Neuron (in vitro differentiated cells): ENCODE data around the gene RNPS1.

ENCODE experiments used
- H2AFZ ChIP-seq: one replicate; pipeline ENCODE4 v1.6.1; 2013; ENCODE audit warnings: low read depth, mild to moderate bottlenecking, inconsistent platforms, low read length, moderate library complexity
- H3K27me3 ChIP-seq: one replicate; pipeline ENCODE4 v1.6.1; 2013; ENCODE audit warnings: low read length; ENCODE audit not compliant: insufficient read depth
- H3K36me3 ChIP-seq: one replicate; pipeline ENCODE4 v1.6.1; 2013; ENCODE audit warnings: low read length; ENCODE audit not compliant: insufficient read depth
- H3K4me1 ChIP-seq: one replicate; pipeline ENCODE4 v1.6.1; 2013; ENCODE audit warnings: low read length; ENCODE audit not compliant: insufficient read depth
- H3K4me3 ChIP-seq: 2 replicates; pipeline ENCODE4 v1.5.1; 2013; ENCODE audit warnings: mild to moderate bottlenecking, low read length, moderate library complexity
- H3K9me3 ChIP-seq: one replicate; pipeline ENCODE4 v1.6.1; 2013; ENCODE audit warnings: low read length

The RNPS1 gene

GRCh38 chr16:2267913-2268666 is at the start of gene RNPS1:
Gene RNPS1 (minus strand): TSS chr16:2268126. CDS start chr16:2264643, 3,483 bp downstream.
- peak within 1 kb of the TSS; percentile 72 for H3K4me3 ChIP-seq
- H2AFZ ChIP-seq: peak within 1 kb of the TSS; percentile 81
- H3K9me3 ChIP-seq: no peaks in the 10 kb centered on the region
- H3K36me3 ChIP-seq: peaks cover 26% of the 10 kb centered on the region
- H3K4me1 ChIP-seq: peaks cover 18% of the 10 kb centered on the region
- H3K27me3 ChIP-seq: no peaks in the 10 kb centered on the region

- Histone ChIP-seq H3K36me3 (peaks cover 15% of the 10 kb centered on the region), H3K9me3 (no peaks in the 10 kb centered on the region), H3K4me3 (no peak overlapping the region), H2AFZ (no peak overlapping the region), H3K27me3 (no peaks in the 10 kb centered on the region), H3K4me1 (no peaks in the 10 kb centered on the region)
Observed at GRCh38 chr16:2317231-2318020, 49.5 kb upstream of the RNPS1 start.

DNA sequence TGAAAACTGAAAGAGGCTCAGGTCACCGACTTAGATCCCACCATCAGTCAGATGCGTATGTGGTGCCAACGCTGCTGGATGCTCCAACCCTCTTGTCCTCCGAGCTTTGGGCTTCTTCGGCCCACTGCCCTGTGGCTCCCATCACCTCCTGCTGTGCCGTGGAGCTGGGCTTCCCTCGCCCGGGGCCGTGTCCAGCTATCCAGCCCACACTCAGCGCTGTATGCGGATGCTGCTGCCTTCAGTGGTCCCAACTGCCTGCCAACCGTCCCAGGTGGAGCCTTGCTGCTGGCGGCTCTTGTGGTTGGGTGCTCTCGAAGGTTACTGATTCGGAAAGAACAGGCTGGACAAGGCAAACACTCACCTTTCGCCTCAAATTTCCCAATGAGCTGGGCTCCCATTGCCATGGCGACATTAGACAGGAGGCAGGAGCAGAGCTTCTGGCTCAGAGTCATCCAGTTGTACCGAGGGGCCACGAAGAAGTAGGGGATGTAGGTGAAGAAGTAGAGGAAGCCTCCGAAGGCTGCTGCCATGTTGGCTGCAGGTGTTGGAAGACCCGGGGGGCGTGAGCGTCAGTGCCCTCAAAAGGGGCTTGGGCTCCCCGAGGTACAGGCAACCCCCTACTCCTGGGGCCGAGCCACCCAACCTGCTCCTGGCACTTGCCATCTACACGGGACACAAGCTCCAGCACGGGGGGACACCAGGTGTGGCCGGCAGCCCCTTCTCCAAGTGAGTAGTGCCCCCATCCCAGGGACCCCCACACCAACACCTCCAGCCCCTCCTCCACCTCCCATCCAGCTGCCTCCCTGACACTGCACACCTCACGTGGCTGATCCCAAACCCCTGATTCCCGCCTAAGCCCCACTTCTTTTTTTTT is 40.4 kb upstream of the RNPS1 start:
- Histone ChIP-seq H3K9me3 (no peaks in the 10 kb centered on the region), H3K4me1 (no peaks in the 10 kb centered on the region), H2AFZ (no peak overlapping the region), H3K36me3 (peaks cover 9% of the 10 kb centered on the region), H3K27me3 (no peaks in the 10 kb centered on the region), H3K4me3 (no peak overlapping the region)

DNA sequence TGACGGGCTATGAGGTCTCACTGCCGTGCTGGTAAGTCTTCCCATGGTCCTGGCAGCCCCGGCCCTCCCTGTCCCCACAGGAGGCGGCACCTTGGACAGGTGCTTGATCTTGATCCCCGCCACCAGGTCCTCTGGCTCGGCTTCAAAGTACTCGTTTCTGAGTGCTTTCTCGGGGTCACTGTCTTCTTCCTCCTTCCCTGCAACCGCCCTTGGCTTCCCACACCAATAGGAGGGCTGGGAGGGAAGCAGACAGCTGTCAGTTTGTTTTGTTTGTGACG is 31.9 kb upstream of the RNPS1 start:
- Histone ChIP-seq H3K4me3 (no peak overlapping the region), H2AFZ (no peak overlapping the region)

DNA sequence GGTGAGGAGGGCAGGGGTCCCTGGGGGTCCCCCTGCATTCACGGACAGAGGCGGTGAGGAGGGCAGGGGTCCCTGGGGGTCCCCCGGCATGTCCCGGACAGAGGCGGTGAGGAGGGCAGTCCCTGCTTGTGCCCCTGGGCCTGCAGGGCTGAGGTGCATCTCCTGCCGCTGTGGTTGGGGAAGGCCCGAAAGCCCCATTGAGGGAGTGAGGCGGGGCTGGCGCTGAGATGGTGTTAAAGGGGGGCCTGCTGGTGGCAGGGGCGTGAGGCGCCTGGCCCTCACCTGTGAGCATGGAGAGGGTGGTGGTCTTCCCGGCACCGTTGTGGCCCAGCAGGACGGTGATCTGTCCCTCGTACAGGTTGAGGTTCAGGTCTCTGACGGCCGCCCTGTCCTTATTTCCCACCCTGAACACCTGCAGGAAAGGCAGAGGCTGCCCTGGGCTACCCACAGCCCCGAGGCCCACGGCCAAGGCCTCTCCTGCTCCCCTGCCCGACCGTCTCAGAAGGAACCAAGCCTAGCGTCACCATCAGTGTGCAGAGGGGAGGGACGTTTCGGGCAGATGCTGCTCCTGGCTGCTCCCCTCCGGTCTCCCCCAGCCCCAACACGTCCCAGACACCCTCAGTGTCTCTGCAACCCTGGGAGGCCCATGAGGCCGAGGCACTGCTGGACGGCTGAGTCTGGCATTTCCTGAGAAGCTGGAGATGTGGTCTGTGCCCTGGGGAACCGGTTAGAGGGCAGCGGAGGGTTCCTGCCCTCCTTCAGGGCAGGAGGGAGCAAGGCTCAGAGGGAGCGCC is 31.4 kb upstream of the RNPS1 start:
- no peaks in the 10 kb centered on the region for H3K27me3 ChIP-seq
- no peak overlapping the region for H3K4me3 ChIP-seq
- H3K9me3 ChIP-seq: no peaks in the 10 kb centered on the region
- H3K36me3 ChIP-seq: peaks cover 23% of the 10 kb centered on the region
- no peaks in the 10 kb centered on the region for H3K4me1 ChIP-seq
- no peak overlapping the region for H2AFZ ChIP-seq

More for the DNA sequence above, 31.9 kb upstream of the RNPS1 start:
- Histone ChIP-seq H3K27me3 (no peaks in the 10 kb centered on the region), H3K9me3 (no peaks in the 10 kb centered on the region), H3K36me3 (peaks cover 23% of the 10 kb centered on the region), H3K4me1 (no peaks in the 10 kb centered on the region)

GRCh38 chr16:2298621-2299020 is 30.7 kb upstream of the RNPS1 start:
- peaks cover 20% of the 10 kb centered on the region for H3K36me3 ChIP-seq

DNA sequence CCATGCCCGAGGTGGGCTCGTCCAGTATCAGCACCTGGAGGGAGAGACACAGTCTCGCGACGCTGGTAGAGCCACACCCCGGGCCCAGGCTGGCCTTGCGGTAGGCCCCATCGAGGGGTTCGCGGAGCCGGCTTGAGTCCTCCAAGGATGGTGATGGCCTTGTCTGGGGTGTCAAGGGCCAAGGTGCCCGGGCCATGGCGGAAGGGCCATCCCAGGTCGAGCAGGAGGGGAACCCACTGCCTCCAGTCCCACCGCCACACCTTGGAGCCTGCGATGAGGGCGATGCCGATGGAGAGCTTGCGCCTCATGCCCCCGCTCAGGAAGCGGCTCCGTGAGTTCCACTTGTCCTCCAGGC is 29.6 kb upstream of the RNPS1 start:
- H3K9me3 ChIP-seq: no peaks in the 10 kb centered on the region
- no peak overlapping the region for H2AFZ ChIP-seq
- H3K27me3 ChIP-seq: no peaks in the 10 kb centered on the region
- H3K36me3 ChIP-seq: peaks cover 20% of the 10 kb centered on the region
- H3K4me3 ChIP-seq: no peak overlapping the region
- no peaks in the 10 kb centered on the region for H3K4me1 ChIP-seq

More at GRCh38 chr16:2298621-2299020, 30.7 kb upstream of the RNPS1 start:
- H3K27me3 ChIP-seq: no peaks in the 10 kb centered on the region
- no peaks in the 10 kb centered on the region for H3K9me3 ChIP-seq
- H3K4me1 ChIP-seq: no peaks in the 10 kb centered on the region
- no peak overlapping the region for H3K4me3 ChIP-seq
- no peak overlapping the region for H2AFZ ChIP-seq

DNA sequence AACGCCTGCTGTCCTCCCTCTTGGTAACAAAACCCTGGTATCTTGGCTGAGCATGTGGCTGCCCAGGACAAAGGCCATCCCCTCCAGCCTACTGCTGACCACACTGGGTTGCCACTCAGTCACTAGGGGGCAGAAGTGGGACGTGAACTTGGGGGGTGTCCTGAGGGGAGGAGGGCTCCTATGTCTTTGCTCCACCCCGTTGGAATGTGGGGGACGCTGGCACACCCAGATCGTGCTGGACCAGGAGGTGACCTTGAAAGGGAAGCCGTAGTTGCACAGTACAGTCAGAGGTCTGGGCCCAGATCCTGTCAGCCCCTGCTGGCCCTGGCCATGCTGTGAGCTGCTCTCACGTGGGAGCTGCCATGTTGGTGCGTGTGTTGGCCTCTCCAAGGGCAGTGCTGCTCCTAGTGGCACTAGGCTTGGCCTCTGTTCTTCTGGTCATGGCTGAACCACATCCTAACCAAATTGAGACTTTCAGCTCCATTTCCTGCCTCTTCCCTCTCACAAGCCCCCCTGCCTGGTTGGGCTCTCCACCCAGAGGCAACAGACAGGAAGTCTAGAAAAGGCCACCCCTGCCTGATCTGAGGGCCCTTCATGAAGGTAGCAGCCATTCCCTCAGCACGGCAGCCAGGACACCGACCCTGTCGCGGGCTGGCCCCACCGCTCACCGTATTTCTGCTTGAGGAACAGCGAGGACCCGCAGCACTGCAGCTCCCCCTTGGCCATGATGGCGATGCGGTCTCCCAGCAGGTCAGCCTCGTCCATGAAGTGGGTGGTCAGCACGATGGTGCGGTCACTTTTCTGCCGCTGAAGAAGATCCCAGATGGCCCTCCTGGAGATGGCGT is 29.0 kb upstream of the RNPS1 start:
- peaks cover 20% of the 10 kb centered on the region for H3K36me3 ChIP-seq

GRCh38 chr16:2295056-2295798 is 27.3 kb upstream of the RNPS1 start:
- Histone ChIP-seq H3K9me3 (no peaks in the 10 kb centered on the region), H2AFZ (no peak overlapping the region), H3K36me3 (peaks cover 24% of the 10 kb centered on the region), H3K27me3 (no peaks in the 10 kb centered on the region), H3K4me1 (no peaks in the 10 kb centered on the region), H3K4me3 (no peak overlapping the region)

More for the DNA sequence above, 29.0 kb upstream of the RNPS1 start:
- Histone ChIP-seq H2AFZ (no peak overlapping the region), H3K4me1 (no peaks in the 10 kb centered on the region), H3K4me3 (no peak overlapping the region), H3K27me3 (no peaks in the 10 kb centered on the region), H3K9me3 (no peaks in the 10 kb centered on the region)

GRCh38 chr16:2292221-2292620 is 24.3 kb upstream of the RNPS1 start:
- Histone ChIP-seq H3K27me3 (no peaks in the 10 kb centered on the region), H3K9me3 (no peaks in the 10 kb centered on the region), H3K4me3 (no peak overlapping the region), H3K36me3 (peaks cover 28% of the 10 kb centered on the region), H2AFZ (no peak overlapping the region), H3K4me1 (no peaks in the 10 kb centered on the region)

DNA sequence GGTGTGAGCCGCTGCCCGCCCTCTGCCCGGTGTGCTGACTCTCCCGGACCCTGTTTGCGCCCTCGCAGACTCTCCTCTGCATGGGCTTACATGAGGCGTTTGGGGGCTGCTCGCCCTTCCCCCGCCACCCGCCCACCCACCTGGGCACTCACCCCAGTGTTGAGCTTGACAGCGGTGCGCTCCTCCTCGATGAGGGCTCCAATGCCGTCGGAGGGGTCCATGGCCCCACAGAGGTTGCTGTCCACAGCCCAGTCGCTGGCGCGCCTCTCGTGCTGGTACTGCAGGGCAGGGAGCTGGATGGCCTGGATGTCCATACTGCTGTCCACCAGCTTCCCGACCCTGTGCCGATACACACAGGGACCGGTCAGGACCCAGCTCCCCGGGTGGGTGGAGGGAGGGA is 21.4 kb upstream of the RNPS1 start:
- no peaks in the 10 kb centered on the region for H3K27me3 ChIP-seq
- H3K4me1 ChIP-seq: no peaks in the 10 kb centered on the region
- no peak overlapping the region for H3K4me3 ChIP-seq
- peaks cover 28% of the 10 kb centered on the region for H3K36me3 ChIP-seq
- no peaks in the 10 kb centered on the region for H3K9me3 ChIP-seq
- H2AFZ ChIP-seq: no peak overlapping the region
